Activated CD4-positive, alpha-beta memory T cell treated with anti-CD3 and anti-CD28 coated beads, Interleukin-2, amount 10 ng/mL, durations not matched to agents 7 days and 5 days (primary cell): ENCODE measurements around the gene CACYBP. TPM values are rescaled to one million over a fixed set of nuclear protein-coding genes. Genes with fewer than 3 reads are reported as not detected.
A peak's percentile ranks its signal among the peaks of the same experiment; 100 is the strongest.

Source experiments
- CTCF ChIA-PET: fragments of 350-600 bp; sonication (Branson Sonifier 250); formaldehyde crosslinking; loops from one replicate; lab custom pipeline; 2021; ENCODE audit warnings: antibody characterized with exemption, inconsistent platforms; lab: Charles Lee
- POLR2A ChIA-PET: fragments of 350-600 bp; sonication (Branson Sonifier 250); formaldehyde crosslinking; loops from one replicate; lab custom pipeline; 2021; ENCODE audit warnings: antibody characterized with exemption; lab: Charles Lee
- DNase-seq: peaks from one replicate; pipeline ENCODE4 v3.0.0-alpha.2; 2020
- H3K27ac Mint-ChIP-seq: one replicate; pipeline ENCODE4 v1.8.0; 2021; ENCODE audit warnings: mild to moderate bottlenecking, mixed read lengths
- H3K27me3 Mint-ChIP-seq: one replicate; pipeline ENCODE4 v1.8.0; 2021; ENCODE audit warnings: mixed read lengths
- H3K36me3 Mint-ChIP-seq: one replicate; pipeline ENCODE4 v1.8.0; 2021; ENCODE audit warnings: low read depth, mixed read lengths
- H3K4me1 Mint-ChIP-seq: one replicate; pipeline ENCODE4 v1.8.0; 2021; ENCODE audit warnings: mixed read lengths
- H3K4me3 Mint-ChIP-seq: one replicate; pipeline ENCODE4 v1.8.0; 2021; ENCODE audit warnings: mild to moderate bottlenecking, mixed read lengths
- H3K9me3 Mint-ChIP-seq: one replicate; pipeline ENCODE4 v1.8.0; 2021; ENCODE audit warnings: mixed read lengths
- total RNA-seq, 2 experiments: library from RNA; stranded (reverse); gene quantifications; one replicate each; pipeline ENCODE4 v1.2.3, GENCODE V29; 2021

The CACYBP gene
- total RNA-seq, 2 experiments from 2014 or later: 234 to 254 TPM

DNA sequence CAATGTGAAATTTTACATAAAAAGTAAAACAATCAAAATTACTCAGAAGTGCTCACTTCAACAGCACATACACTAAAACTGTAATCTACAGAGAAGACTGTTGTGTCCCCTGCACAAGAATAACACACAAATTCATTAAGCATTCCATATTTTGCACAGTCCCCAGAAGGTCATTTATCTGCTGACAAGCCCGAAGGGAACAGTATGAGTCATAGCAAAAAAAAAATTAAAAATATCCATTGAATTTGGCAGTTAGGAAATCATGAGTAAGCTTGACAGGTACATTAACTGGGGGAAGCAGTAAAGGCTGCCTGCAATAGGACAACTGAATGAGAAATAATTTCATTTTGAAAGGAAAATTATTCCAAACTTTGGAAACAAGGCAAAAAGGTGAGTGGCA, 3.3 kb upstream of the CACYBP start:
- Mint-ChIP-seq H3K4me3 (no peak overlapping the region), H3K27ac (no peak overlapping the region), H3K4me1 (peaks cover 21% of the 10 kb centered on the region), H3K27me3 (no peaks in the 10 kb centered on the region), H3K9me3 (no peaks in the 10 kb centered on the region), H3K36me3 (peaks cover 35% of the 10 kb centered on the region)
- ChIA-PET POLR2A (interaction anchor here (6.5 kb wide), 1 partner anchor 31 kb away, joined by 203 read pairs; no protein-coding TSS in a partner anchor), CTCF (interaction anchor here (1.3 to 2.0 kb wide), 2 partner anchors 11 to 30 kb away, joined by 4 to 5 read pairs; no protein-coding TSS in a partner anchor)
- DNase-seq: no peak

DNA sequence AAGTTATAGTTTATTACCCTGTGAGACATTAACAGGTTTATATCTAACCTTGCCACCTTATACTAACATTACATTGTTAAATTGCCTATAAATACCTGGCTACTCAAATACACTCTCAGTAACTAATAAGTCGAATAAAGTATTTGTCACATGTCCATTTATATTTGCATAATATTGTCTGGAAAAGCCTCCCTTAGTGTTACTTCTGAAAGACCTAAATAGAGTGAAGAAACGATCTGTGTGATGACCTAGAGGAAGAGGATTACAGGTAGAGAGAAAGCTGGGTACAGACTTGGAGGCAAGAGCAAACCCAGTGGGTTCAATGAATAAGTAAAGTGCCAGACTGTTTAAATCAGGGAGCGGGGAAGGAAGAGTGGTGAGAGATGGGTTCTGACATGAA, 2.7 kb upstream of the CACYBP start:
- Mint-ChIP-seq H3K36me3 (peaks cover 37% of the 10 kb centered on the region), H3K27ac (no peak overlapping the region), H3K4me1 (peaks cover 24% of the 10 kb centered on the region), H3K9me3 (no peaks in the 10 kb centered on the region), H3K27me3 (no peaks in the 10 kb centered on the region), H3K4me3 (no peak overlapping the region)
- ChIA-PET CTCF (interaction anchor here (1.2 to 2.0 kb wide), 2 partner anchors 10 to 11 kb away, joined by 4 read pairs; no protein-coding TSS in a partner anchor), POLR2A (interaction anchor here (6.5 to 10.1 kb wide), 2 partner anchors 26 to 32 kb away, joined by 203 read pairs; partner anchors contain the start of gene MRPS14)
- DNase-seq: no peak

DNA sequence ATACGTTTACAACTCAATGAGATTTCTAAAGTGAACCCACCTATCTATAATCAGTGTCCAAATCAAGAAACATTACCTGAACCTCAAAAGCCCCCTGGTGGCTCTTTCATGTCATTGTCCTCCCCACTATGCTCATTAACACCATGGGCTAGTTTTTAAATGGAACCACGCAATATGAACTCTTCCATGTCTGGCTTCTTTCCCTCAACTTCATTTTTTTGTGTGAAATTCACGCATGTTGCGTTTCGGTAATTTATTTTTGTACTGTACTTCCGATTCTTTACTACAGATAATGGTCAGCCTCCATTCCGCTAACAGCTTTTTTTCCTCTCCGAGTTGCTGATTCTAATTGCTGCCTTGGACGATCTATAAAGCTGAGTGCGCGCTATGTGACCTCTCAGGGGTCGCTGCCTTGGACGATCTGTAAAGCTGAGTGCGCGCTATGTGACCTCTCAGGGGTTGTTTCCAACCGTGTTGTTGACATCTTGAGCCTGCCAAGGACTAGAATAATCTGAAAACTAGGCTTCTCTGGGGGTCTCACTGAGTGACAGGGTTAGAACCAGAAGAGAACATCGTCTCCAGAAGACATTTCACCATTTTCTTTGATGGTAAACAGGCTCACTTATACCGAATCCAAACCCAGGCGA, 1.1 kb upstream of the CACYBP start:
- peak; percentile 59 for DNase-seq
- peaks cover 43% of the 10 kb centered on the region for H3K36me3 Mint-ChIP-seq
- no peak overlapping the region for H3K27ac Mint-ChIP-seq
- H3K27me3 Mint-ChIP-seq: no peaks in the 10 kb centered on the region
- CTCF ChIA-PET: interaction anchor here (0.6 to 3.4 kb wide), 19 partner anchors 9 to 228 kb away, joined by 3 to 35 read pairs (median 6); partner anchors contain the start of gene MRPS14
- peaks cover 35% of the 10 kb centered on the region for H3K4me1 Mint-ChIP-seq
- POLR2A ChIA-PET: interaction anchor here (0.6 to 10.1 kb wide), 28 partner anchors 8 to 1522 kb away, joined by 3 to 203 read pairs (median 8); partner anchors contain the start of genes CENPL, DARS2, GAS5 and KIAA0040
- H3K4me3 Mint-ChIP-seq: no peak overlapping the region
- H3K9me3 Mint-ChIP-seq: no peaks in the 10 kb centered on the region

DNA sequence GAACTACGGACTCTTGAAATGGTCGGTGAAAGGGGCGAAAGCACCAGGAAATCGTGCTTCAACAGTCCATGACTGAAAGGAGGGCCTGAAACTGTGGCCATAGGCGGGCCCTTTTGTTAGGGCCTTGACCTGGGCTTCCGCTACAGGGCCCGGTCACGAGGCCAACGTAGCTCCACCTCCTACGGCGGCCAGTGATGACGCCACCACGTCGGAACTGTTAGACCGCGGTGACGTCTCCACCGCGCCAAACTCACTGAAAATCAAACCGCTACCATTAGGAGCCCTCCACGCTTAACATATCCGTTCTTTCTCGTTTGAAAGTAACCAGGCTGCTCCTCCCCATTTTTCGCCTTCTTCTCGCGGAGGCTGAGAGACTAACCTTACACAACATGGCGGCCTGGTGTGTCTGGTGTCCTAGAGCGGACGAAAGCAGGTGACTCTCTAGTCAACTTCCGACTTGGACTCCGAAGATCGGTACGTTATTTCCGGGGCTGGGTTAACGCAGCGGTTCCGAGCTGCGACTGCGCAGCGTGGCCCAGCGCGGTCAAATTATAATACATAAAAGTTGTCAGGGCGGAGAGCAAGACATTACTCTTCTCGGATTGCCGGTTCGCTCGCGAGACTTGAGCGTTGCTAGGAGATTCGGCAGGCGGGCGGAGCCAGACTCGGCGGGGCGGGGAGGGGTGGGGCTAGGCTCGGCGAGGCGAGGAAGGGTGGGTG, 371 bp upstream of the CACYBP start:
- Mint-ChIP-seq H3K9me3 (no peaks in the 10 kb centered on the region), H3K27ac (no peak overlapping the region), H3K4me1 (peaks cover 39% of the 10 kb centered on the region), H3K27me3 (no peaks in the 10 kb centered on the region), H3K36me3 (peaks cover 44% of the 10 kb centered on the region), H3K4me3 (no peak overlapping the region)
- CTCF ChIA-PET: interaction anchor here (0.5 to 3.4 kb wide), 20 partner anchors 10 to 738 kb away, joined by 3 to 35 read pairs (median 6); partner anchors contain the start of gene MRPS14
- peak; percentile 98 for DNase-seq
- POLR2A ChIA-PET: interaction anchor here (0.5 to 10.1 kb wide), 34 partner anchors 9 to 1523 kb away, joined by 3 to 203 read pairs (median 6); partner anchors contain the start of genes CENPL, DARS2, GAS5 and KIAA0040

DNA sequence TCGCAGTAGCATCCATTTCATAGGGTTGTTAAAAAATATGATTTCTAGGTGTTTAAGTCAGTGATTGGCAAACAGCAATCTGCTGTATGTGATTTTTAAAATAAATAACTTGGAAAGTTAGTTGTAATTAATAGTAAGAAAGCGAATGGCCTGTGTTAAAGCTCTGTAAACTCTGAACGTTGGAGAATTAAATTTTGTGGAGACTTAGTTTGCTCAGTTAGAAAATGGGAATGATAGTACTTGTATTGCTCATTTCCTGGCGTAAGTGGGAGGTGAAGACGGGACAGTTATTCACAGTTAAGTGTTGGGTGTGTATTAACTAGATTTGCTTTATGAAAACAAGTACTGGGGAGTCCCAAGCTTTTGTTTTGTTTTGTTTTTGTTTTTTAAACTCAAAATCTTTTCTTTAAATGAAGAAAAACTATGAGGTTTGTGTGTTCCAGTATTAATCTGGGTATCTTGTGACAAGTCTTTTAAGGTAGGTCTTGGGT, 995 bp downstream of the CACYBP start:
- H3K36me3 Mint-ChIP-seq: peaks cover 50% of the 10 kb centered on the region
- no peak overlapping the region for H3K4me3 Mint-ChIP-seq
- no peak for DNase-seq
- POLR2A ChIA-PET: interaction anchor here (0.7 to 10.1 kb wide), 21 partner anchors 10 to 1524 kb away, joined by 3 to 203 read pairs (median 9); partner anchors contain the start of genes CENPL, DARS2, GAS5 and KIAA0040
- H3K27me3 Mint-ChIP-seq: no peaks in the 10 kb centered on the region
- peaks cover 50% of the 10 kb centered on the region for H3K4me1 Mint-ChIP-seq
- no peaks in the 10 kb centered on the region for H3K9me3 Mint-ChIP-seq
- no peak overlapping the region for H3K27ac Mint-ChIP-seq
- CTCF ChIA-PET: interaction anchor here (0.6 to 3.4 kb wide), 7 partner anchors 14 to 37 kb away, joined by 3 to 35 read pairs (median 4); partner anchors contain the start of gene MRPS14

DNA sequence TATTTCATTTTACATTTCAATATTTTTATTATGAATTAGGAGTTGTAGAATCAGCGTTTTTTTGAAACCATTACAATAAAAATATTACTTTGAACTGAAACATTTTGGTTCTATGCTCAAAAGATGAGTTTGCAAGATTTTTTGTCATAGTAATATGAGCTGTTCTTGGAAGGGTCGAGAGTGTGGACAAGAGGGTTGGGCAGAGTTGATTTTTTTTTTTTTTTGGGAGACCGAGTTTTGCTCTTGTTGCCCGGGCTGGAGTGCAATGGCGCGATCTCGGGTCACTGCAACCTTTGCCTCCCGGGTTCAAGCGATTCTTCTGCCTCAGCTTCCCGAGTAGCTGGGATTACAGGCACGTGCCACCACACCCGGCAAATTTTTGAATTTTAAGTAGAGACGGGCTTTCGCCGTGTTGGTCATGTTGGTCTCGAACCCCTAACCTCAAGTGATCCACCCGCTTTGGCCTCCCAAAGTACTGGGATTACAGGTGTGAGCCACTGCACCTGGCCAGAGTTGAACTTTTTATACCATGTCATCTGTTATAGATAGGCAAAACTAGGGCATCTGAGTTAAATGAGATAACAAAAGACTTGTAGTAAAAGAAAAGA, 3.3 kb downstream of the CACYBP start:
- H3K4me1 Mint-ChIP-seq: peaks cover 44% of the 10 kb centered on the region
- peak overlapping the region; percentile 45 for H3K4me3 Mint-ChIP-seq
- DNase-seq: no peak
- no peaks in the 10 kb centered on the region for H3K27me3 Mint-ChIP-seq
- H3K9me3 Mint-ChIP-seq: no peaks in the 10 kb centered on the region
- POLR2A ChIA-PET: interaction anchor here (0.7 to 10.1 kb wide), 5 partner anchors 11 to 1041 kb away, joined by 3 to 203 read pairs (median 6); partner anchors contain the start of gene MRPS14
- peaks cover 57% of the 10 kb centered on the region for H3K36me3 Mint-ChIP-seq
- H3K27ac Mint-ChIP-seq: peak overlapping the region; percentile 65
- CTCF ChIA-PET: interaction anchor here (2.4 kb wide), 1 partner anchor 12 kb away, joined by 6 read pairs; no protein-coding TSS in a partner anchor

DNA sequence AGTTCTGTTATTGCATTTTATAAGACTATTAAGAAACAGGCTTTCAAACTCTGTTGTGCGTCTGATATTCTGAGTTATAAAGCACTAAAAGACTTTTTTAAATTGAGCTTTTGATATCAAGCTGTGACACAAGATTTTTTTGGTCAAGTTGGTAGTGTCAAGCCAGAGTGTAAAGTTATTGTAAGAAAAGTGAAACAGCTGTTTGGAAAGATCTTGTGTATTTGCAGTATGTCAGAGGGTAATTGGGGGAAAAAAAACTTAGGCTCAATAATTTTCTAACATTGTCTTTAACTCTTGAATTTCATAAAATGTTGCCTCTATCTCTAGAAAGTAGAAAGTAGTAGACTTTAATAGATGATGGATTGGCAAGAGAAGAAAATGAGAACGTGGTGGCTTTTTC, 3.8 kb downstream of the CACYBP start:
- CTCF ChIA-PET: interaction anchor here (1.4 to 2.4 kb wide), 2 partner anchors 11 to 122 kb away, joined by 4 to 6 read pairs; no protein-coding TSS in a partner anchor
- no peaks in the 10 kb centered on the region for H3K9me3 Mint-ChIP-seq
- no peaks in the 10 kb centered on the region for H3K27me3 Mint-ChIP-seq
- peaks cover 46% of the 10 kb centered on the region for H3K4me1 Mint-ChIP-seq
- peak overlapping the region; percentile 65 for H3K27ac Mint-ChIP-seq
- POLR2A ChIA-PET: interaction anchor here (1.1 to 10.1 kb wide), 3 partner anchors 11 to 19 kb away, joined by 6 to 203 read pairs (median 17); partner anchors contain the start of gene MRPS14
- H3K36me3 Mint-ChIP-seq: peaks cover 62% of the 10 kb centered on the region
- no peak for DNase-seq
- peak overlapping the region; percentile 45 for H3K4me3 Mint-ChIP-seq

DNA sequence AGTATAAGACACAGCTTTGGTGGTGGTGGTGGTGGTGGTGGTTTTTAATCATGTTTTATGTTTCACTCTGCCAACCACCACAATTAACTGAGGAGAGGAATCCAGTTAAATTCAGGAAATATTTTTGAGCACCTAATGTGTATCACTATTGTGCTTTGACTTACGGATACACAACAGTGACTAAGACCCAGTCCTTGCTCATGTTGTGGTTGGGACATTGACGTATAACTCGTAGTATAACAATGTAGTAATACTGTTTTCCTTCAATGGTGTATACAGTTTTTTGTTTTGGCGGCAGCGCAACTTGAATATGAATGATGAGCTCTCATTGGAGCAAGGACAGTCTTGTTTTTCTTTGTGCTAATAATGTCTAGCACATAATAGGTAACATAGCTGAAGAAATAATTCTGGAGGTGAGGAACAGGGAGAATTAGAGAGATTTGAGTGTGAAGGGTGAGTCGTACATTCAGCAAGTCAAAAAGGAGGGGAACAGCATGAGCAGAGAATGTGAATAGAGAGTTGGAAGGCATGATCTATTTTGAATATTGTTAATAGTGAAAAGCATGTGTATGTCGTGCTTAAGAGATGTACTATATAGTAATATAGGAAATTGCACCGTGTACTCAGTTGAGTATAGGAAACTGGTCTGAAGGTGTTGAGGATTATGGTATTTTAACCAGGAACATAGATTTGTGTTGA, 5.5 kb downstream of the CACYBP start:
- Mint-ChIP-seq H3K27ac (peak overlapping the region; percentile 16), H3K36me3 (peaks cover 73% of the 10 kb centered on the region), H3K27me3 (no peaks in the 10 kb centered on the region), H3K4me3 (no peak overlapping the region), H3K9me3 (no peaks in the 10 kb centered on the region), H3K4me1 (peaks cover 49% of the 10 kb centered on the region)
- DNase-seq: no peak
- ChIA-PET POLR2A (interaction anchor here (1.1 to 10.1 kb wide), 5 partner anchors 9 to 117 kb away, joined by 3 to 203 read pairs (median 5); partner anchors contain the start of gene MRPS14), CTCF (interaction anchor here (0.9 kb wide), 1 partner anchor 150 kb away, joined by 3 read pairs; no protein-coding TSS in a partner anchor)

DNA sequence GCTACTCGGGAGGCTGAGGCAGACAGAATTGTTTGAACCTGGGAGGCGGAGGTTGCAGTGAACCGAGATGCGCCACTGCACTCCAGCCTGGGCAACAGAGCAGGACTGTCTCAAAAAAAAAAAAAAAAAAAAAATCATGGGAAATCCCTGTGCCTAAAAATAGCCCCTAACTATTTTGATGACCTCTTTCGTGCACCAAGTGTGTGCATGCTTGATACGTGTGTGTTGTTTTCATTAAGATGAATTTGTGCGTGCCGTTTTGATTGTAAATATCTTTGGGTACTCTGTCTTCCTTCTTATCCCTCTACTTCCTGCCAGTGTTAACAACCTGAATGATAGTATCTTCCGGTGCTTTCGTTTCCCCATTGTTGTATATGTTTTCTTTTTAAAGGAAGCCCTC, 9.8 kb downstream of the CACYBP start:
- Mint-ChIP-seq H3K36me3 (peaks cover 75% of the 10 kb centered on the region), H3K9me3 (no peaks in the 10 kb centered on the region), H3K4me3 (no peak overlapping the region), H3K4me1 (peaks cover 21% of the 10 kb centered on the region), H3K27me3 (no peaks in the 10 kb centered on the region), H3K27ac (no peak overlapping the region)
- ChIA-PET CTCF (interaction anchor here (1.5 kb wide), 1 partner anchor 10 kb away, joined by 3 read pairs; the partner anchor contains the start of gene CACYBP), POLR2A (interaction anchor here (1.1 to 4.2 kb wide), 2 partner anchors 10 to 14 kb away, joined by 3 to 22 read pairs; partner anchors contain the start of genes CACYBP and MRPS14)
- no peak for DNase-seq

DNA sequence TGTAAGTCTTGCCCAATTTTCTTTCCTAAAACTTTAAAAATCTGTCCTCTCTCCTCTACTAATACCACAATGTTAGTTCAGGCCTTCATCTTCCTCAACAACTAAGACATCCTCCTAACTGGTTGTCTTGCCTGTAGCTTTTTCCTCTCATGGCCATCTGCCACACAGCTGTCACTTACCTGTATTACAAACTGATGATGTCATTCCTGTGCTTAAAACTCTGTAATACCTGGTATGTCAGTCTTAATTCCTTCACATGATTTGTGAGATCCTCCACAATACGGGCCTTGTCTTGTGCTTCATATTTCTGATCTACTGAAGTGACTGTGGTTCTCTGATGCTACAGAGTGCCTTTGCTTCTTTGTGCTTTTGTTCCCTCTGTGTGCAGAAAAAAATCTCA, 13.7 kb downstream of the CACYBP start:
- Mint-ChIP-seq H3K27ac (no peak overlapping the region), H3K27me3 (no peaks in the 10 kb centered on the region), H3K36me3 (peaks cover 73% of the 10 kb centered on the region), H3K9me3 (no peaks in the 10 kb centered on the region), H3K4me1 (peaks cover 7% of the 10 kb centered on the region), H3K4me3 (no peak overlapping the region)
- POLR2A ChIA-PET: interaction anchor here (2.4 to 4.4 kb wide), 3 partner anchors 9 to 14 kb away, joined by 12 to 41 read pairs (median 17); partner anchors contain the start of genes CACYBP and MRPS14
- DNase-seq: no peak
- CTCF ChIA-PET: no interaction called here

DNA sequence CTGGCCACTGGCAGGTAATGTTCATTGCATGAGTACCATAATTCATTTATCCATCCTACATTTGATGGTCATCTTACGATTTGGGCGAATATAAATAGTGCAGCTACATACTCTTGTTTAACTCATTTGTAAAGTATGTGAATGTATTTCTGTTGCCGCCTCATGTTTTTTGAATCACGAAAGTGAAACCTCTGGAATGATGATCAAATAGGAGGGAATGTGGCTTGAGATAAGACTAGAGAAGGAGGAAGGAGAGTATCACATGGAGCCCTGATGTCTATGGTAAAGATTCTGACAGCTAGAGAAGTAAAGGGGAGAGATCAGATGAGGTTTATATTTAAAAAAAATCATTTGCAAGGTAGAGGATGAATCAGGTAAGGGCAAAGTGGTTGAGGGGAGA, 15.5 kb downstream of the CACYBP start:
- H3K9me3 Mint-ChIP-seq: no peaks in the 10 kb centered on the region
- peaks cover 8% of the 10 kb centered on the region for H3K4me1 Mint-ChIP-seq
- CTCF ChIA-PET: interaction anchor here (0.6 to 1.7 kb wide), 3 partner anchors 8 to 58 kb away, joined by 3 to 6 read pairs (median 6); partner anchors contain the start of gene MRPS14
- POLR2A ChIA-PET: interaction anchor here (1.0 to 4.4 kb wide), 4 partner anchors 8 to 16 kb away, joined by 3 to 41 read pairs (median 14); partner anchors contain the start of genes CACYBP and MRPS14
- no peak overlapping the region for H3K4me3 Mint-ChIP-seq
- H3K27ac Mint-ChIP-seq: no peak overlapping the region
- peaks cover 66% of the 10 kb centered on the region for H3K36me3 Mint-ChIP-seq
- DNase-seq: no peak
- H3K27me3 Mint-ChIP-seq: no peaks in the 10 kb centered on the region
